ENCODE measurements around the gene ACSBG1. TPM values are rescaled to one million over a fixed set of nuclear protein-coding genes. Genes with fewer than 3 reads are reported as not detected.

The ACSBG1 gene
- total and polyA plus RNA-seq, 2 of the 8 experiments (the other 6 are each of a cell fraction or from before 2014, with no cell fraction given): 5.4 to 7.1 TPM

GRCh38 chr15:78282324-78282723, 48.0 kb upstream of the ACSBG1 start:
- no peak overlapping the region for H2BK15ac ChIP-seq (ENCODE audit: low read length)
- H3K79me2 ChIP-seq (ENCODE audit: control insufficient read depth in 1 of 2, insufficient read depth in 2 of 2, low read length in 2 of 2): no peaks in the 10 kb centered on the region
- ChIA-PET POLR2A (ENCODE audit: partially characterized antibody) (interaction anchor here (1.3 kb wide), 1 partner anchor 17 kb away, joined by 4 read pairs; no protein-coding TSS in a partner anchor), CTCF (ENCODE audit: partially characterized antibody) (interaction anchor here (0.6 to 2.5 kb wide), 8 partner anchors 13 to 1287 kb away, joined by 3 to 12 read pairs (median 4); no protein-coding TSS in a partner anchor)
- no peak overlapping the region for H2BK120ac ChIP-seq (replicated peaks; ENCODE audit: low read depth, low read length)
- H3K4me3 ChIP-seq (ENCODE audit: extremely low read depth in 1 of 4, insufficient read depth in 2 of 4, low read depth in 3 of 4, low read length in 4 of 4): no peak overlapping the region
- H3K4me2 ChIP-seq (ENCODE audit: insufficient read depth in 1 of 2, low read depth in 2 of 2, low read length in 2 of 2): no peak overlapping the region
- no peak overlapping the region for H2BK12ac ChIP-seq (ENCODE audit: low read depth, low read length)
- H3K23ac ChIP-seq (ENCODE audit: insufficient read length): no peak overlapping the region
- peaks cover 0 to 12% (median 8%) of the 10 kb centered on the region in 4 experiments; a peak in 5 of 8 replicates for H3K36me3 ChIP-seq (ENCODE audit: control insufficient read depth in 2 of 4, insufficient read depth in 4 of 4, low read length in 3 of 4)
- no peak overlapping the region for H3K4ac ChIP-seq (replicated peaks; ENCODE audit: insufficient read length, low read depth, low read length)
- no peak overlapping the region for H3K18ac ChIP-seq (ENCODE audit: extremely low read depth, low read length)
- 80% methylated on average over 2 of the region's 2 CpGs; no CpG with 5 or more reads in 1 of the 2 experiments for WGBS, 2 experiments (ENCODE audit: extremely low coverage in 1 of 2, insufficient coverage in 1 of 2, insufficient read length in 1 of 2, insufficient replicate concordance in 2 of 2, low coverage in 1 of 2, low lambda C conversion rate in 2 of 2, missing lambda C conversion rate in 1 of 2)
- FAIRE-seq (no peak), DNase-seq (ENCODE audit: low read depth in 1 of 2, low spot score in 2 of 2) (no peak)
- H4K91ac ChIP-seq (replicated peaks; ENCODE audit: insufficient read length, low read length): no peak overlapping the region
- no peak overlapping the region for H3K56ac ChIP-seq (replicated peaks; ENCODE audit: insufficient read length, low read depth, low read length)
- H3K4me1 ChIP-seq (replicated peaks in 1 of 4; ENCODE audit: control insufficient read depth in 3 of 4, insufficient read depth in 4 of 4, low read length in 3 of 4): no peaks in the 10 kb centered on the region
- H2AK5ac ChIP-seq (ENCODE audit: low read depth, low read length): no peak overlapping the region
- no peaks in the 10 kb centered on the region for H3K9me3 ChIP-seq (ENCODE audit: insufficient read depth in 2 of 2, low read depth in 1 of 2, low read length in 1 of 2)
- H3K79me1 ChIP-seq (ENCODE audit: low read depth, low read length): no peaks in the 10 kb centered on the region
- H4K5ac ChIP-seq (ENCODE audit: insufficient read length, low read depth, low read length): no peak overlapping the region
- no peak overlapping the region for H4K8ac ChIP-seq (ENCODE audit: extremely low read depth, insufficient read depth, low read length)
- H3K14ac ChIP-seq (ENCODE audit: insufficient read length): no peak overlapping the region
- no peak overlapping the region for H2BK20ac ChIP-seq (ENCODE audit: low read length)
- H2BK5ac ChIP-seq (ENCODE audit: low read depth, low read length): no peak overlapping the region
- H3K27ac ChIP-seq (ENCODE audit: low read depth, low read length): no peak overlapping the region
- H2AFZ ChIP-seq (ENCODE audit: low read length): no peak overlapping the region
- TF ChIP-seq KDM5A (IDR thresholded peaks at IDR 0.05; ENCODE audit: low read length): no peak
- TF ChIP-seq CTBP2 (IDR thresholded peaks at IDR 0.05; ENCODE audit: borderline replicate concordance, insufficient read depth, insufficient read length, low read length): no peak
- TF ChIP-seq ATF2 (IDR thresholded peaks at IDR 0.05; ENCODE audit: low read length): no peak
- no peak for TF ChIP-seq HDAC2 (IDR thresholded peaks at IDR 0.05; ENCODE audit: borderline replicate concordance in 1 of 2, low read depth in 2 of 2, low read length in 2 of 2)
- TF ChIP-seq TBP (IDR thresholded peaks at IDR 0.05; ENCODE audit: low read depth, low read length): no peak
- TF ChIP-seq CHD2 (IDR thresholded peaks at IDR 0.05; ENCODE audit: low read length): no peak
- no peak overlapping the region for H3K9ac ChIP-seq (replicated peaks in 1 of 4; ENCODE audit: extremely low read depth in 1 of 4, low read depth in 3 of 4, low read length in 3 of 4)
- no peaks in the 10 kb centered on the region for H3K27me3 ChIP-seq (replicated peaks in 1 of 4; ENCODE audit: control insufficient read depth in 3 of 4, extremely low read depth in 1 of 4, insufficient read depth in 3 of 4, low read length in 3 of 4)
- H3K23me2 ChIP-seq (ENCODE audit: low read depth, low read length): no peaks in the 10 kb centered on the region
- H4K20me1 ChIP-seq (replicated peaks in 1 of 2; ENCODE audit: control insufficient read depth in 1 of 2, insufficient read depth in 2 of 2, low read length in 2 of 2): no peaks in the 10 kb centered on the region

All from H1 (cell line).